GM10266 (cell line): ENCODE data around the gene BCR.

ENCODE experiments used
- DNase-seq: peaks from one replicate; pipeline ENCODE4 v3.0.0; 2012; ENCODE audit errors: extremely low spot score
- TF ChIP-seq, protein P1 (sequence below): IDR thresholded peaks from 2 replicates; pipeline ENCODE4 v1.5.1; 2012; ENCODE audit warnings: mild to moderate bottlenecking, low read depth; ENCODE audit not compliant: control insufficient read depth, insufficient read depth; ENCODE audit errors: missing control alignments

BCR gene

DNA sequence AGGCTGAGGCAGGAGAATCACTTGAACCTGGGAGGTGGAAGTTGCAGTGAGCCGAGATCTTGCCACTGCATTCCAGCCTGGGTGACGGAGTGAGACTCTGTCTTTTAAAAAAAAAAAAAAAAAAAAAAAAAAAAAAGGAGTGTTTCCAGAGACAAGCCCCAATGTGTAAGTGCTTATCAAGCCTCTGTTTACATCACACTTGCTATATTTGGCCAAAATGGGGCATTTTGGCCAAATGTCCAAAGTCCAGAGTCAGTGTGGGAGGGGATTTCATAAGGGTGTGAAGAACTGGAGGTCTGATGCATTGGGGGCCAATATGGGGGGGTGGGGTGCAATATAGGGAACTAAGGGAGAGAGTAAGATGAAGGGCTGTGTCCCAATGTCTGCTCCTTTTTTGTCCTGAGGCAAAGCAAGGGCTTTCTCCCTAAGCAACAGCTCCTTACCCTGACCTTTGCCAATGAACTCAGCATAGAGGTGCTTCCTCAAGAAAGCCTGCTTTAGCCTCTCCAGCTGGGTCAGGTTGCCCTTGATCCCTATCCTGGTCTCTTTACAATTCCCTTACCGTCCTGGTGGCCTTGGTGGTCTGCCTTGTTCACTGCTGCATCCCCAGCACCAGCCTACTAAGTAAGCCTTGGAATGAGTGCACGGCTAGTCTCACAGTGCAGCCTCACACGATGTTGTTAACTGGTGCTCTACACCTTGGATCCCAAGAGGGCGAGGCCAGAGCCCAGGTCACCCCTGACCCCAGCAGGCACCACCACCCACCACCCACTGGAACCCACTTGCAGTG, 14.1 kb upstream of the BCR start:
- TF ChIP-seq, protein P1, sequence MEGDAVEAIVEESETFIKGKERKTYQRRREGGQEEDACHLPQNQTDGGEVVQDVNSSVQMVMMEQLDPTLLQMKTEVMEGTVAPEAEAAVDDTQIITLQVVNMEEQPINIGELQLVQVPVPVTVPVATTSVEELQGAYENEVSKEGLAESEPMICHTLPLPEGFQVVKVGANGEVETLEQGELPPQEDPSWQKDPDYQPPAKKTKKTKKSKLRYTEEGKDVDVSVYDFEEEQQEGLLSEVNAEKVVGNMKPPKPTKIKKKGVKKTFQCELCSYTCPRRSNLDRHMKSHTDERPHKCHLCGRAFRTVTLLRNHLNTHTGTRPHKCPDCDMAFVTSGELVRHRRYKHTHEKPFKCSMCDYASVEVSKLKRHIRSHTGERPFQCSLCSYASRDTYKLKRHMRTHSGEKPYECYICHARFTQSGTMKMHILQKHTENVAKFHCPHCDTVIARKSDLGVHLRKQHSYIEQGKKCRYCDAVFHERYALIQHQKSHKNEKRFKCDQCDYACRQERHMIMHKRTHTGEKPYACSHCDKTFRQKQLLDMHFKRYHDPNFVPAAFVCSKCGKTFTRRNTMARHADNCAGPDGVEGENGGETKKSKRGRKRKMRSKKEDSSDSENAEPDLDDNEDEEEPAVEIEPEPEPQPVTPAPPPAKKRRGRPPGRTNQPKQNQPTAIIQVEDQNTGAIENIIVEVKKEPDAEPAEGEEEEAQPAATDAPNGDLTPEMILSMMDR: no peak
- DNase-seq: no peak

DNA sequence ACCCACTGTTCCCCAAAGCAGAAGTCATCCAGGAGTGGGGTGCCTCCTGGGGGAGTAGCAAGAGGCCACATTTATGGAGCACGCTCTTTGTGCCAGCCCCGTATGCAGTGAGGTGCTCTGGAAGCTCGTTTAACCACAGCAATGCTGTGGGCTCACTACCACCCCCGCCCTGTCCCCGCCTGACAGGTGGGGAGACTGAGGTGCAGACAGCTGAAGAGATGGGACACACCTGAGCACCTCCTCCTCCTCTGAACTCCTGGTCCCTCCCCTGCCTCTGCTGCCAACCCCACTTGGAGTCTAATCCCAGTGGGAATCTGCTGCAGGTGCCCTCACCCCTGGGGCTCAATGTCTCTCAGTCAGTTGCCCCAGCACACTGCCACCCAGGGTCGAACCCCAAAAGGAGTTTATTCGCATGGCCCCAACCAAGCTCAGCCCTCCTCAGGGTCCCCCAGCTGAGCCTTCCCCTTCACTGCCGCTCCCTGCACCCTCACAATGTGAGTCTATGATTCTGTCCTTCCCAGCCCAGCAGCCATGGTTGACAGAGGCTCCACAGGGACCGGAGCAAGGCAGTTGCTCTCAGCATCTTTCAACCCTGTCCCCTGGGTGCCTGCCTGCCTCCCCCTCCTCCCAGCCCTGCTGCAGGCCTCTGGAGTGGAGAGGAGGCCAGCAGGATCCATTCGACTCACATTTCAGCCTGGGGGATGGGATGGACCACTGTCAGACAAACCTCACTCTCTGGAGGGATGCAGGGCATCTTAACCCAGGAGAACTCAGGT, 13.3 kb upstream of the BCR start:
- DNase-seq: no peak
- TF ChIP-seq, protein P1: no peak

DNA sequence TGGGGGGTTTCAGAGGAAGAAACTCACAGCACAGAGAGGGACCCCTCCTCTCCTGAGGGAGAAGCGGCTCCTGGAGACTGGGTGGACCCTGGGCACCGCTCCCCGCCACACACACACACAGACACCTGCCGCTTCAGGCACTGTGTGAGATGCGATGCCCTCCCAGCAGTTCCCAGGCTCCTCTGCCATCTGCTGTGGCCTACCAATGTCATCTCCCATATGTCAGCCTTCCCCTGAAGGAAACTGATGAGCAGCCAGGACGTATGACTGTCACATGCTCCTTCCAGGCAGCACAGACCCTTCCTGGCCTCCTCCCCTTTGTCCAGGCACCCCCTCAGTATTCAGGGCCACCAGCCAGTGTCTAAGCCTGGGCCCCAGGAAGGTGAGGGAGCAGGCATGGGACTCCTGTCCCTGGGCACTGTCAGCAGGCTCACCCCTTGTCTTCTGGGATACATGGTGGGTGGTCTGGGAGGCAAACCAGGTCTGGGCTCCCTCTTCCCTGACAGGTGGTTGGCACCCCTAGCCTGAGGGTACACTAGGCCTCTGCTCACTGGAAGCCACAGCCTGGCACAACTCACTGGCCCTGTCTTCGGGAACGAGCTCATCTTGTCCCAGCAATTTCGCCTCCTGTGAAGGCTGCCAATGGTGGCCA, 11.8 kb upstream of the BCR start:
- no peak for DNase-seq
- TF ChIP-seq, protein P1: no peak

DNA sequence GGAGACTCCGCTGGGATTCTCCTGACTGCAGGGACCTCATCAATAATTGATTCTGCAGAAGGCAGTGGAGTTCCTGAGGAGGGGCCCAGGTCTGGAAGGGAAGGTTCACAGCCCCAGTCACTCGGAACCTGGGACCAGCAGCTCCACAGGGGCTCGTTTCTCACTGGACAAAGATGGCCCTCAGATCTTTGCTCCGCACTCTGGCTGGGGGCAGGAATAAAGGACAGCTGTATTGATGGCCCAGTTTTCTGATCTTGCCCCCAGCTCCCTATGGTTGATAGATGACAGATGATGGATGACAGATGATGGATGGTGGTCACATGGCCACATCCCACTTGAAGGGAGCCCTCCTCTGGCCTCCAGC, 11.3 kb upstream of the BCR start:
- TF ChIP-seq, protein P1: no peak
- DNase-seq: no peak

DNA sequence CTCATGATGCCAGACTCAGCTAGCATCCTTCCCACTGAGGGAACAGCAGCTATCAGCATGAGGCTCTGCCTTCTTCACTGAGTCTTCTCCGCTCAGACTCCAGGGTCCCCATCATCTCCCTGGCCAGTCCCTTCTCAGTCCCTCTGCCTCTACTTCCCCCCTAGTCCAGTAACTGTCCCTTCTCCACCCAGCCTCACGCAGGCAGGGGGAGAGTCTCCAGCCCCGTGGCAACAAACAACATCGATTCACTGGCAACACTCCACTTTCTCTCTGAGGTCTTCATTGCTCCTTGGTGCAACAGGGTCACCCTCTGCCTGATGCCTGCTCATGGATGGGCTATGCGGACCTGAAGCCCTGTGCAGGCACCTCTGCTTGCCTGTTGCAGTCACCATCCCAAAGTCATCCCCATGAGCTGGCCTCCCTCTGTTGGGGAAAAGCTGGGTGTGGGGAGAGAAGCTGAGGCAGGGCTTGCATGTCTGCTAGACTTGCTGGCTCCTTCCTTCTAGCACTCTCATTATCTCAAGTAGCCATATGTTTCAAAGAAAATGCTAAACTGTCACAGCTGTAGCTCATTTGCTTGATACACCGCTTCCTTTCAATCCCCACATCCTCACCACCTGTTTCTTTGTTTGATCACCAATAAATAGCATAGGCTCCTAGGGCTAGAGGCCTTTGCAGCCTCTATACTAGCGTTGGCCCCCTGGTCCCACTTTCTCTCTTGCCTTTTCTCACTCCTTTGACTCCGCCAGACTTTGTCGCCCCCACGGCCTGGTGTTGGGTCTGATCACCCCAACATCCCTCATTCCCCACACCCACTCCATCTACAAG, 4.3 kb upstream of the BCR start:
- TF ChIP-seq, protein P1: no peak
- DNase-seq: no peak

DNA sequence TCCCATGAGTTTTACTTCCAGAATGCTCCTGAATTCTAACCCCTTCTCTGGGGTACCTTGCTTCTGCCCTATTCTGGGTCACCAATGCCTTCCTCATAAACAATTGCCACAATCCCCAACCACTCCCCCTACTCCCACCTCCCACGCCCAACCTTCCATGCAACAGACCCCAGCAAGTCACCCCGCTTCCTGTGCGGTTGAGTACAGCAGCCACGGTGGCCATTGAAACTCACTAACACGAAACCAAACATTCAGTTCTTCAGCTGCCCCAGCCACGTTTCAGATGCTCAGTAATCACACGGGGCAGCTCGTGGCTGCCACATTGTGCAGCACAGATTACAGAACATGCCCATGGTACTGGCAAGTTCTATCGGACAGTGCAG, 3.7 kb upstream of the BCR start:
- TF ChIP-seq, protein P1: no peak

More for the DNA sequence above, 3.7 kb upstream of the BCR start:
- DNase-seq: no peak
